GM12892 (cell line): ENCODE results near the gene CADPS.

ENCODE experiments used
- POLR2A ChIP-seq: IDR thresholded peaks from 2 replicates; pipeline ENCODE4 v1.6.1; 2011; ENCODE audit warnings: low read depth, low read length, control low read depth
- POLR2AphosphoS5 ChIP-seq: IDR thresholded peaks from 2 replicates; pipeline ENCODE4 v1.6.1; 2011; ENCODE audit warnings: low read depth, low read length, control low read depth
- TAF1 ChIP-seq: IDR thresholded peaks from 2 replicates; pipeline ENCODE4 v1.6.1; 2011; ENCODE audit warnings: low read depth, mild to moderate bottlenecking, control low read depth, low read length, borderline replicate concordance

DNA sequence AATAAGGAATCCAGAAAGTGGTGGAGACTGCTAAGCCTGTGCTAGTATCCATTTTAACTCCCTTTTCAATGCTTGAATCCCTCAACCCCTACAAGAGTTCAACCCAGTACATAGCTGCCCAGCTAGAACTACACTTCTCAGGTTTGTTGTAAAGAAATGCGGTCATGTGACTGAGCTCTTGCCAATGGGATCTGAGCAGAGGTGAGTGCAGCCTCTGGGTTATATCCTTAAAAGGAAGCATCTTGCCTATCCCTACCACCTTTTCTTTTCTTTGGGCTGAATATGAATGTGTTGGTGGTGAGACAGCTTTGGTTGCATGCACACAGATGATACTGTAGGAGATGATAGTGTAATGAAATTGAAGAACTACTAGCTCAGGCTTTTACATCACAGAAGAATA lies 139.7 kb downstream of the CADPS start:
- TF ChIP-seq TAF1 (no peak), POLR2A (no peak), POLR2AphosphoS5 (no peak)
